Measurements from ENCODE around the gene L3MBTL2.
"Not testable (repeated sequence)": the region's sequence is repeated elsewhere in the genome, so short reads cannot be mapped to it uniquely, and the experiment has no call there.

The L3MBTL2 gene

GRCh38 chr22:41204992-41205900 lies at the start of gene L3MBTL2:
TSS of gene L3MBTL2 (plus strand) at chr22:41205312. CDS start at chr22:41205363, 51 bp downstream.
- Histone ChIP-seq H3K9ac (ENCODE audit: low read depth, low read length) (peak within 1 kb of the TSS; percentile 74), H3K4me1 (ENCODE audit: insufficient read depth, low read length) (no peaks in the 10 kb centered on the region), H3K36me3 (ENCODE audit: insufficient read depth, low read length) (no peaks in the 10 kb centered on the region; the same call in 1 of the 2 replicates), H3K9me3 (ENCODE audit: control insufficient read depth, insufficient read depth, low read length) (no peaks in the 10 kb centered on the region)

GRCh38 chr22:41157083-41157482 lies 48.0 kb upstream of the L3MBTL2 start:
- no peak overlapping the region for H3K9ac ChIP-seq (ENCODE audit: low read depth, low read length)
- H3K4me1 ChIP-seq (ENCODE audit: insufficient read depth, low read length), result no peaks in the 10 kb centered on the region
- no peaks in the 10 kb centered on the region for H3K9me3 ChIP-seq (ENCODE audit: control insufficient read depth, insufficient read depth, low read length)
- peaks cover 76% of the 10 kb centered on the region for H3K36me3 ChIP-seq (ENCODE audit: insufficient read depth, low read length)

GRCh38 chr22:41169157-41169556 lies 36.0 kb upstream of the L3MBTL2 start:
- Histone ChIP-seq H3K9me3 (ENCODE audit: control insufficient read depth, insufficient read depth, low read length) (no peaks in the 10 kb centered on the region), H3K9ac (ENCODE audit: low read depth, low read length) (no peak overlapping the region), H3K36me3 (ENCODE audit: insufficient read depth, low read length) (peaks cover 35% of the 10 kb centered on the region), H3K4me1 (ENCODE audit: insufficient read depth, low read length) (no peaks in the 10 kb centered on the region)

GRCh38 chr22:41171996-41172395 lies 33.1 kb upstream of the L3MBTL2 start:
- no peaks in the 10 kb centered on the region for H3K4me1 ChIP-seq (ENCODE audit: insufficient read depth, low read length)
- H3K9me3 ChIP-seq (ENCODE audit: control insufficient read depth, insufficient read depth, low read length), result no peaks in the 10 kb centered on the region
- H3K36me3 ChIP-seq (ENCODE audit: insufficient read depth, low read length), result peaks cover 40% of the 10 kb centered on the region
- H3K9ac ChIP-seq (ENCODE audit: low read depth, low read length), result no peak overlapping the region

GRCh38 chr22:41175546-41175945 lies 29.6 kb upstream of the L3MBTL2 start:
- no peak overlapping the region for H3K9ac ChIP-seq (ENCODE audit: low read depth, low read length)
- no peaks in the 10 kb centered on the region for H3K9me3 ChIP-seq (ENCODE audit: control insufficient read depth, insufficient read depth, low read length)
- peaks cover 25% of the 10 kb centered on the region for H3K36me3 ChIP-seq (ENCODE audit: insufficient read depth, low read length)
- H3K4me1 ChIP-seq (ENCODE audit: insufficient read depth, low read length), result no peaks in the 10 kb centered on the region

GRCh38 chr22:41177040-41177621 lies 28.0 kb upstream of the L3MBTL2 start:
- Histone ChIP-seq H3K9ac (ENCODE audit: low read depth, low read length) (no peak overlapping the region), H3K4me1 (ENCODE audit: insufficient read depth, low read length) (peaks cover 8% of the 10 kb centered on the region; the same call in 1 of the 2 replicates), H3K9me3 (ENCODE audit: control insufficient read depth, insufficient read depth, low read length) (no peaks in the 10 kb centered on the region), H3K36me3 (ENCODE audit: insufficient read depth, low read length) (peaks cover 21% of the 10 kb centered on the region)

- H3K9ac ChIP-seq (ENCODE audit: low read depth, low read length), result no peak overlapping the region
- peaks cover 16% of the 10 kb centered on the region for H3K36me3 ChIP-seq (ENCODE audit: insufficient read depth, low read length)
- no peaks in the 10 kb centered on the region for H3K9me3 ChIP-seq (ENCODE audit: control insufficient read depth, insufficient read depth, low read length)
- peaks cover 8% of the 10 kb centered on the region; the same call in 1 of the 2 replicates for H3K4me1 ChIP-seq (ENCODE audit: insufficient read depth, low read length)
These were observed 27.3 kb upstream of the L3MBTL2 start for GRCh38 chr22:41177622-41178424.

GRCh38 chr22:41178425-41178975 lies 26.6 kb upstream of the L3MBTL2 start:
- peaks cover 8% of the 10 kb centered on the region; the same call in 1 of the 2 replicates for H3K4me1 ChIP-seq (ENCODE audit: insufficient read depth, low read length)
- H3K36me3 ChIP-seq (ENCODE audit: insufficient read depth, low read length), result peaks cover 16% of the 10 kb centered on the region

GRCh38 chr22:41180362-41180761 lies 24.8 kb upstream of the L3MBTL2 start:
- not testable (repeated sequence) for H3K4me1 ChIP-seq (ENCODE audit: insufficient read depth, low read length); H3K9ac ChIP-seq (ENCODE audit: low read depth, low read length); H3K9me3 ChIP-seq (ENCODE audit: control insufficient read depth, insufficient read depth, low read length)
- H3K36me3 ChIP-seq (ENCODE audit: insufficient read depth, low read length), result peaks cover 16% of the 10 kb centered on the region

More at GRCh38 chr22:41178425-41178975, 26.6 kb upstream of the L3MBTL2 start:
- Histone ChIP-seq H3K9ac (ENCODE audit: low read depth, low read length) (no peak overlapping the region), H3K9me3 (ENCODE audit: control insufficient read depth, insufficient read depth, low read length) (no peaks in the 10 kb centered on the region)

GRCh38 chr22:41180926-41181325 lies 24.2 kb upstream of the L3MBTL2 start:
- Histone ChIP-seq H3K36me3 (ENCODE audit: insufficient read depth, low read length) (peaks cover 11% of the 10 kb centered on the region), H3K4me1 (ENCODE audit: insufficient read depth, low read length) (peaks cover 8% of the 10 kb centered on the region; the same call in 1 of the 2 replicates), H3K9me3 (ENCODE audit: control insufficient read depth, insufficient read depth, low read length) (no peaks in the 10 kb centered on the region), H3K9ac (ENCODE audit: low read depth, low read length) (no peak overlapping the region)

GRCh38 chr22:41181349-41182241 lies 23.5 kb upstream of the L3MBTL2 start:
- peaks cover 8% of the 10 kb centered on the region; the same call in 1 of the 2 replicates for H3K4me1 ChIP-seq (ENCODE audit: insufficient read depth, low read length)
- H3K36me3 ChIP-seq (ENCODE audit: insufficient read depth, low read length), result peaks cover 6% of the 10 kb centered on the region
- H3K9me3 ChIP-seq (ENCODE audit: control insufficient read depth, insufficient read depth, low read length), result no peaks in the 10 kb centered on the region
- H3K9ac ChIP-seq (ENCODE audit: low read depth, low read length), result no peak overlapping the region

- Histone ChIP-seq H3K4me1 (ENCODE audit: insufficient read depth, low read length) (peaks cover 8% of the 10 kb centered on the region; the same call in 1 of the 2 replicates), H3K9ac (ENCODE audit: low read depth, low read length) (no peak overlapping the region)
These were observed 20.4 kb upstream of the L3MBTL2 start for GRCh38 chr22:41184679-41185078.

GRCh38 chr22:41191467-41191866 lies 13.6 kb upstream of the L3MBTL2 start:
- no peaks in the 10 kb centered on the region for H3K4me1 ChIP-seq (ENCODE audit: insufficient read depth, low read length)
- H3K36me3 ChIP-seq (ENCODE audit: insufficient read depth, low read length), result no peaks in the 10 kb centered on the region
- H3K9me3 ChIP-seq (ENCODE audit: control insufficient read depth, insufficient read depth, low read length), result no peaks in the 10 kb centered on the region
- H3K9ac ChIP-seq (ENCODE audit: low read depth, low read length), result no peak overlapping the region

More at GRCh38 chr22:41184679-41185078, 20.4 kb upstream of the L3MBTL2 start:
- H3K36me3 ChIP-seq (ENCODE audit: insufficient read depth, low read length), result no peaks in the 10 kb centered on the region
- no peaks in the 10 kb centered on the region for H3K9me3 ChIP-seq (ENCODE audit: control insufficient read depth, insufficient read depth, low read length)

Data from ES-I3 (cell line).